SK-N-SH (cell line): ENCODE measurements around the gene ANKFN1. TPM values are rescaled to one million over a fixed set of nuclear protein-coding genes. Genes with fewer than 3 reads are reported as not detected.

Experiments used
- CTCF ChIA-PET: fragments of 300-600, 350-600 bp; formaldehyde crosslinking; extraction: SDS; loops from one replicate; lab custom pipeline; 2021; lab: Yijun Ruan, JAX
- POLR2A ChIA-PET: fragments of 350-600 bp; sonication (Branson Sonifier 250); formaldehyde crosslinking; extraction: SDS; loops from one replicate; lab custom pipeline; 2020; ENCODE audit warnings: antibody characterized with exemption, inconsistent platforms; lab: Yijun Ruan, JAX
- DNase-seq: peaks from one replicate; pipeline ENCODE4 v3.0.0; 2012
- H2AFZ ChIP-seq: fragments of 200-600 bp; sonication (generic); 2 replicates; pipeline ENCODE4 v1.8.1; 2016; ENCODE audit warnings: antibody characterized with exemption, mild to moderate bottlenecking, low read depth
- H3F3A ChIP-seq: fragments of 200-600 bp; sonication (generic); replicated peaks from 2 replicates; pipeline ENCODE3; 2016; ENCODE audit warnings: antibody characterized with exemption, mild to moderate bottlenecking; ENCODE audit not compliant: insufficient read depth
- H3K27ac ChIP-seq, 2 experiments: fragments of 200-500 bp in 1 of 2; fragments of 200-600 bp in 1 of 2; sonication (Bioruptor generic) in 1 of 2; sonication (generic), shearing (Covaris generic) in 1 of 2; 2 replicates each; pipeline versions ENCODE4 v1.5.1 to v1.6.1; 2014 to 2016; ENCODE audit warnings: low read depth in 2 of 2, inconsistent platforms in 1 of 2, low read length in 1 of 2, mild to moderate bottlenecking in 1 of 2, mixed read lengths in 1 of 2
- H3K27me3 ChIP-seq: fragments of 200-600 bp; sonication (generic), shearing (Covaris generic); 2 replicates; pipeline ENCODE4 v1.6.1; 2016; ENCODE audit warnings: mixed run types; ENCODE audit not compliant: insufficient read depth
- H3K36me3 ChIP-seq, 2 experiments: fragments of 200-500 bp in 1 of 2; fragments of 200-600 bp in 1 of 2; sonication (Bioruptor generic) in 1 of 2; sonication (generic) in 1 of 2; replicated peaks in 1 of 2; 2 replicates each; pipeline versions ENCODE3 to v1.5.1; 2014 to 2016; ENCODE audit warnings: low read length in 1 of 2, mild to moderate bottlenecking in 1 of 2; ENCODE audit not compliant: insufficient read depth in 2 of 2, control insufficient read depth in 1 of 2
- H3K4me1 ChIP-seq, 2 experiments: fragments of 200-500 bp in 1 of 2; fragments of 200-600 bp in 1 of 2; sonication (Bioruptor generic) in 1 of 2; sonication (generic), shearing (Covaris generic) in 1 of 2; 2 replicates each; pipeline versions ENCODE4 v1.5.1 to v1.6.1; 2014 to 2016; ENCODE audit warnings: low read depth in 1 of 2, low read length in 1 of 2, mixed run types in 1 of 2; ENCODE audit not compliant: insufficient read depth in 2 of 2, control insufficient read depth in 1 of 2
- H3K4me2 ChIP-seq: fragments of 200-600 bp; sonication (generic), shearing (Covaris generic); 2 replicates; pipeline ENCODE4 v1.6.1; 2017; ENCODE audit warnings: mixed run types
- H3K4me3 ChIP-seq, 2 experiments: fragments of 200-500 bp in 1 of 2; fragments of 200-600 bp in 1 of 2; sonication (Bioruptor generic) in 1 of 2; sonication (generic), shearing (Covaris generic) in 1 of 2; 2 replicates each; pipeline versions ENCODE4 v1.5.1 to v1.8.1; 2014 to 2016; ENCODE audit warnings: low read depth in 2 of 2, inconsistent platforms in 1 of 2, low read length in 1 of 2, mild to moderate bottlenecking in 1 of 2, mixed read lengths in 1 of 2, moderate library complexity in 1 of 2
- H3K79me2 ChIP-seq: fragments of 200-600 bp; sonication (generic); 2 replicates; pipeline ENCODE4 v1.8.1; 2017; ENCODE audit warnings: mild to moderate bottlenecking; ENCODE audit not compliant: insufficient read depth
- H3K9ac ChIP-seq: fragments of 200-600 bp; sonication (generic); 2 replicates; pipeline ENCODE4 v1.6.1; 2017; ENCODE audit warnings: mixed run types
- H3K9me2 ChIP-seq: fragments of 200-600 bp; sonication (generic); 2 replicates; pipeline ENCODE4 v1.6.1; 2017; ENCODE audit warnings: mixed run types
- H3K9me3 ChIP-seq: fragments of 200-600 bp; sonication (generic); 2 replicates; pipeline ENCODE4 v1.6.1; 2017; ENCODE audit warnings: mixed run types, mild to moderate bottlenecking, moderate library complexity
- H4K20me1 ChIP-seq: fragments of 200-600 bp; sonication (generic); 2 replicates; pipeline ENCODE4 v1.6.1; 2017; ENCODE audit warnings: mild to moderate bottlenecking, mixed run types; ENCODE audit not compliant: insufficient read depth
- EP300 ChIP-seq, 2 experiments: IDR thresholded peaks; 2 replicates each; pipeline versions ENCODE4 v1.4.0 to v1.6.1; 2012; ENCODE audit warnings: borderline replicate concordance in 1 of 2, low read depth in 1 of 2, low read length in 1 of 2
- EZH2phosphoT487 ChIP-seq: fragments of 200-600 bp; sonication (generic); IDR thresholded peaks from 2 replicates; pipeline ENCODE4 v1.6.1; 2017; ENCODE audit warnings: low read depth, mixed run types, mild to moderate bottlenecking, antibody characterized with exemption, moderate library complexity, borderline replicate concordance
- FOXJ3 ChIP-seq: sonication (generic); formaldehyde crosslinking; IDR thresholded peaks from 2 replicates; pipeline ENCODE4 v1.5.1; 2020; ENCODE audit warnings: mild to moderate bottlenecking, missing genetic modification reagents
- GABPA ChIP-seq: IDR thresholded peaks from 2 replicates; pipeline ENCODE4 v1.4.0; 2012; ENCODE audit warnings: low read depth, mild to moderate bottlenecking
- POLR2AphosphoS5 ChIP-seq: IDR thresholded peaks from 2 replicates; pipeline ENCODE4 v1.6.1; 2012; ENCODE audit warnings: low read depth, low read length
- RAD21 ChIP-seq: IDR thresholded peaks from 2 replicates; pipeline ENCODE4 v1.6.1; 2012; ENCODE audit warnings: mild to moderate bottlenecking, low read length
- RXRA ChIP-seq: IDR thresholded peaks from 2 replicates; pipeline ENCODE4 v1.4.0; 2012; ENCODE audit warnings: low read depth, mild to moderate bottlenecking, borderline replicate concordance
- TCF12 ChIP-seq: IDR thresholded peaks from 2 replicates; pipeline ENCODE4 v1.4.0; 2012
- YY1 ChIP-seq: IDR thresholded peaks from 2 replicates; pipeline ENCODE4 v1.4.0; 2012; ENCODE audit warnings: low read depth, mild to moderate bottlenecking
- WGBS: methylation state at CpG from one replicate; pipeline ENCODE4 v1.1.6; 2017; ENCODE audit warnings: low lambda C conversion rate; 5-methylcytosine and 5-hydroxymethylcytosine counted together
- polyA plus RNA-seq, 3 experiments: library from polyadenylated mRNA; depleted of rRNA; stranded (reverse); fragments of >200 nt; gene quantifications; 2 replicates each; pipeline ENCODE4 v1.2.3, GENCODE V29; 2012
- TF ChIP-seq, protein P1 (sequence below): IDR thresholded peaks from 2 replicates; pipeline ENCODE4 v1.4.0; 2012; ENCODE audit warnings: low read depth, borderline replicate concordance

Gene ANKFN1
- polyA plus RNA-seq, 1 of the 3 experiments (the other 2 are of a cell fraction): 0.07 TPM

DNA sequence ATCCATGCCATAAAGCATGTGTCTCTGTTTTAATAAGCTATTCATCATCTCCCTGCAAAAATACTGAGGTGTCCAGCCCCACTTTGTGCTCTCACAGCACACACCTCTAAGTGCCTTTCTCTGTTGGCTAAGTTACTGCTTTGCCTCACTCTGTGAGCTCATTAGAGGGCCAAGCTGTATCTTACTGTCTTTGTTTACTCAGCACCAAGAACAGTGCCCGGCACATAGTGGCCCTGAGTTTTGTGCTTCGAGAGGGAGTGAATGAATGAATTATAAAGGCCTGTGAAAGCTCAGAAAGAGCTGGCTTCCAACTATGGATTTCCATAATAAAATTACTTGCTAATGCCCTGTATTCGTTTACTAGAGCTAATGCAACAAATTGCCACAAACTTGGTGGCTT, 390.0 kb downstream of the ANKFN1 start (continued):
- no peak for TF ChIP-seq EP300 (IDR thresholded peaks at IDR 0.05; ENCODE audit: borderline replicate concordance in 1 of 2, low read depth in 1 of 2, low read length in 1 of 2)
- TF ChIP-seq, all 33 proteins: peak for 0

DNA sequence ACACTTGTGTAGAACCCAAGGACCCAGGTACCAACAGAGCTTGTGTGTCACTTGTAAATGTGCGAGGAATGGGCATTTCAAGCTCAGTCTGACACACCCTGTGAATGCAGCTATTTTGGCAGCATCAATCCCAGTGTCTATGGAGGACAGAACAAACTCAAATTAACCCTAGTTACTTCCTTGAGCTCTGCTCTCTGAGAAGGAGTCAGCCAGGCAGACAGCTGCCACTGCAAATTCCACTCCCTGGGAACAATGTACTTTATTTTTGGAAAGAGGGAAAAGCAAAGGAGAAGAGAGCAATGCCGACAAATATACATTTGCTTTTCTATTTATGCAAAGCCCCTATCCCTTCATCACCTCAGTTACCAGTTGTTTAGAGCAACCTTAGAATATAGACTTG, 391.8 kb downstream of the ANKFN1 start:
- H3K4me3 ChIP-seq: no peak overlapping the region
- H3K4me1 ChIP-seq: no peaks in the 10 kb centered on the region
- H4K20me1 ChIP-seq: no peaks in the 10 kb centered on the region
- no peaks in the 10 kb centered on the region for H3F3A ChIP-seq
- TF ChIP-seq GABPA (no peak), YY1 (no peak), FOXJ3 (CRISPR knock-in tag) (no peak), TCF12 (no peak), RAD21 (no peak), EZH2phosphoT487 (no peak)
- no peaks in the 10 kb centered on the region for H3K36me3 ChIP-seq
- H2AFZ ChIP-seq: no peak overlapping the region
- no peaks in the 10 kb centered on the region for H3K27me3 ChIP-seq
- no peak for DNase-seq
- H3K9me3 ChIP-seq: no peaks in the 10 kb centered on the region
- no peaks in the 10 kb centered on the region for H3K9me2 ChIP-seq
- WGBS: 4% methylated on average over 2 of the region's 2 CpGs
- H3K9ac ChIP-seq: no peak overlapping the region
- no peak overlapping the region for H3K27ac ChIP-seq
- H3K4me2 ChIP-seq: no peak overlapping the region
- no peaks in the 10 kb centered on the region for H3K79me2 ChIP-seq
- ChIA-PET POLR2A (no interaction called here), CTCF (interaction anchor here (0.9 to 1.0 kb wide), 2 partner anchors 14 to 18 kb away, joined by 3 to 4 read pairs; no protein-coding TSS in a partner anchor)

DNA sequence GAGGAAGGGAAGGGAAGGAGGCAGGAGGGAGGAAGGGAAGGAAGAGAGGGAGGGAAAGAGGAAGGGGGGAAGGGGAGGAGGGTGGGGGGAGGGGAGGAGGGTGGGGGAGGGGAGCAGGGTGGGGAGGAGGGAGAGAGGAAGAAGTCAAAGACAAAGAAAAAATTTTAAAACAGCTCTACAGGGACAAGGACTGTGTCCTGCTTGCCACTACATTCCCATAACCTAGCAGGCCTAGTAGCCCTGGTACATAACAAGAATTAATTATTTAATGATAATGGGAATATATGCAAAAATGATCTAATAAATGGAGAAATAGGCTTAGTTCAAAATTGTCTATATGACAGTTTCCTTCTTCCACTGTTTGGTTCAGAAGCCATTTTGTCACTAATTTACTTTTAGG, 392.7 kb downstream of the ANKFN1 start:
- DNase-seq: no peak
- H3K9me3 ChIP-seq: no peaks in the 10 kb centered on the region
- no peaks in the 10 kb centered on the region for H3K4me1 ChIP-seq
- H3K79me2 ChIP-seq: no peaks in the 10 kb centered on the region
- TF ChIP-seq, protein P1, sequence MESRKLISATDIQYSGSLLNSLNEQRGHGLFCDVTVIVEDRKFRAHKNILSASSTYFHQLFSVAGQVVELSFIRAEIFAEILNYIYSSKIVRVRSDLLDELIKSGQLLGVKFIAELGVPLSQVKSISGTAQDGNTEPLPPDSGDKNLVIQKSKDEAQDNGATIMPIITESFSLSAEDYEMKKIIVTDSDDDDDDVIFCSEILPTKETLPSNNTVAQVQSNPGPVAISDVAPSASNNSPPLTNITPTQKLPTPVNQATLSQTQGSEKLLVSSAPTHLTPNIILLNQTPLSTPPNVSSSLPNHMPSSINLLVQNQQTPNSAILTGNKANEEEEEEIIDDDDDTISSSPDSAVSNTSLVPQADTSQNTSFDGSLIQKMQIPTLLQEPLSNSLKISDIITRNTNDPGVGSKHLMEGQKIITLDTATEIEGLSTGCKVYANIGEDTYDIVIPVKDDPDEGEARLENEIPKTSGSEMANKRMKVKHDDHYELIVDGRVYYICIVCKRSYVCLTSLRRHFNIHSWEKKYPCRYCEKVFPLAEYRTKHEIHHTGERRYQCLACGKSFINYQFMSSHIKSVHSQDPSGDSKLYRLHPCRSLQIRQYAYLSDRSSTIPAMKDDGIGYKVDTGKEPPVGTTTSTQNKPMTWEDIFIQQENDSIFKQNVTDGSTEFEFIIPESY: no peak
- TF ChIP-seq RXRA: no peak
- no peak for TF ChIP-seq YY1
- no peak for TF ChIP-seq POLR2AphosphoS5
- H3K9me2 ChIP-seq: no peaks in the 10 kb centered on the region
- H3K9ac ChIP-seq: no peak overlapping the region
- no peaks in the 10 kb centered on the region for H3K36me3 ChIP-seq
- H3K27ac ChIP-seq: no peak overlapping the region
- no peaks in the 10 kb centered on the region for H4K20me1 ChIP-seq
- H3K27me3 ChIP-seq: no peaks in the 10 kb centered on the region
- H3K4me2 ChIP-seq: no peak overlapping the region
- H3K4me3 ChIP-seq: no peak overlapping the region
- CTCF ChIA-PET: interaction anchor here (1.0 kb wide), 1 partner anchor 18 kb away, joined by 4 read pairs; no protein-coding TSS in a partner anchor
- no peaks in the 10 kb centered on the region for H3F3A ChIP-seq
- H2AFZ ChIP-seq: no peak overlapping the region
- POLR2A ChIA-PET: no interaction called here
